ENCODE results near the gene SLC6A12.

Gene SLC6A12

DNA sequence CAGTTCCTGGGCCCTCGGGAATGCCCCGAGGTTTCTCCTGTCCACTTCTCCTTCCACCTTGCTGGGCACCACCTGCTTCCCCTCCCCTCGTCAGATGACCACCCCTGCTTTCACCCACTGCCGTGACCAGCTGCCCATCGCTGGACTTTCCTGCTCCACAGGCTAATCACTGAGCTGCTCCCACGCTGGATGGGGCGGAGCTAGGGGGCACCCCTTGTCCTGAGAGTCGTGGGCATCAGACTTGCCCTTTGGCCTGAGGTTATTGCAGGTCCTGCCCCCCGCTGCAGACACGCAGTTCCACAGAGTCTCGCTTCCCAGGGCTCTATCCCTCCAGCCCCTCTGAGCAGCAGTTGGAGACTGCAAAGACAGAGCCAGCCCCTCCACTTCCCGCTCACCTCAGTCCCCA is 427 bp downstream of the SLC6A12 start:
- DNase-seq: no peak

DNA sequence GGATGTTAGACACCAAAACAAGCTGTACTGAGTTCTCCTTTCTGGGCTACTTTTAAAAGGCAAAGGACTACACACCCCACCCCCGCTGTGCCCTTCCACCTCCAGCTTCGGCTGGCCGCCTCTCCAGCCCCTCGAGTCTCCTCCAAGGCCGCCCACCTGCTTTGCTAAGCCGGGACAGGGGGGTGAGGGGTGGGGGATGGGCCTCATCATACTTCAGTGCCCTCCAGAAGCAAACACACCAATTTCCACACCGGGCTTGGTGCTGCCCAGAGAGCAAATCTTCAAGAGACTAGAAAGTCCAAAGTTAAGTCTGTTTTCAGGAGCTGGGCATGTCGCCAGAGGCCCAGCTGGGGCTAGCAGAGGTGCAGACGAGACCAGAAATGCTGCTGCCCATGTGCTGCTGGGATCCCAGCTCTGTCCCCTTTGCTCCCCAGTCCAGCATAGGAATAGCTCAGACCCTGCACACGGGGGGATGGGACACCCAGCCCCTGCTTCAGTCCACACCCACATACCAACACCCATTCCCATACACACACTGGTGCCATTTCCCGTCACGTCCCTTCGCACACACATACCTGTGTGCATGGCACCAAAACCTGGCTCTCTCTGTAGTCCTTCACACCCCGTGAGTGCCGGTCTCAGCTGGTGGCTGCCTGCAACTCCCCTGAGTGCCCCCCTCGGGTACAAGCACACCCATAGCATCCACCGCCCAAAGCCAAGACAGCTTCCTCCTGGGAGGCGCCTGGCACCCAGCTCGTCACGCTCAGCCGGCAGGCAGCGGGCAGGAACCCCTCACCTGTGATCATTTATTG is 1.0 kb downstream of the SLC6A12 start:
- DNase-seq: no peak

DNA sequence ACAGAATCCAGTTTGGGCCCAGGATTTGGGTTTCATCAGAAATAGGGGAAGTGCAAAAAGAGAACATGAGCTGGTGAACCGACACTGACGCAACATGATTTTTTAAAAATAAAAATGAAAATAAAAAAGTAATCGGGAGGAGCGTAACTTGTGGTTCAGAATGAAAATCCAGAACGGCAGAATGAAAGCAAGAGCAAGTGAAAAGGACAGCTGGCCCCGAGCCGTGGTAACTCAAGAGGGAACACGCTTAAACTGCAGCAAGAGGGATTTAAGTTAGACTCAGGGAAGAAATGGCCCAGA is 1.6 kb downstream of the SLC6A12 start:
- no peak for DNase-seq

DNA sequence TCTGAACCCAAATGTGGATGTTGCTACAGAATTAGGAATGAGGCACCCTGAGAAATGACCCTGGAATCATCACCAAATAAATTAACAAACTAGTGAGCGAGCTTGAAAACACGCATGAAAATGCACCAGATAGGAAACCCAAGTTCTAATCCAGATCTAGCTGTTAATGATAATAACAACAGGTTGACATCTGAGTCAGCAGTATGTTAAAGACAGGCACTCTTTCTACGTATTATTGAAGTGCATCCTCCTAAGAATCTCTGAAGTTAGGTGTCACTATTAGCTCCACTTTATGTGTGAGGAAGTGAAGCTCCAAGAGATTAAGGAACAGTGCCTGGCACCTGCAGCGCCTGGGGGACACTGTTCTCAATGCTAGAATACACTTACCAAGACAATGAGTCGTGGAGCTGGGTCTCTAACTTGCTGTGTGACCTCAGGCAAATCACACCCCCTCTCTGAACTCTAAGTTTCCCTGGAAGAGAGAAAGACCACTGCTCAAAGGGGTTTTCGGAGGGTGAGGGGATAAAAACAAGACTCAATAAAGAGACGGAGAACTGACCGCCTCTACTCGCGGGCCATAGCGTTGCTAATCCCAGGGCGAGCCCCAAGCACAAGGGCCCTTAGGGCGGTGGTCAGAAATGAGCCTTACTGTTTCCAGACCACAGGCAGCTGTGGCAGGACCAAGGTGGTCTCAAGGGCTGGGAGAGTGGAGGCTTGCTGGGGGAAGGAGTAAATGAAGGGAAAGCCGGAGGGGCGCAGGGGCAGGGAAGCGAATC is 2.1 kb downstream of the SLC6A12 start:
- DNase-seq: no peak

DNA sequence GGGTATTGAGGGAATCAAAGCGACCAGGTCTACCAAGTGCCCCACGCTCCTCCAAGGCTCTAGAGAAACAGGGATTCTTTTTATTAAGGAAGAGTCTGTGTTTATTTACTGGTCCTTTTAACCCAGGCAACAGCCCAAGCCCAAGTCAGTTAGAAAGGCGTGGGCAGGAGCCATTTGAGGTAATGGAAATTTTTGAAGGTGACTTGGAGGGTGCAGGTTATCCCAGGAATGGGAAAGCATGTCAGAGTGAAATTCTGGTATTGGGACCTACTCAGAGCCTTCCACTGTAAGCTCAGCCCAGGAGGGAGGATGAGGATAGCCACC is 2.9 kb downstream of the SLC6A12 start:
- DNase-seq: no peak

DNA sequence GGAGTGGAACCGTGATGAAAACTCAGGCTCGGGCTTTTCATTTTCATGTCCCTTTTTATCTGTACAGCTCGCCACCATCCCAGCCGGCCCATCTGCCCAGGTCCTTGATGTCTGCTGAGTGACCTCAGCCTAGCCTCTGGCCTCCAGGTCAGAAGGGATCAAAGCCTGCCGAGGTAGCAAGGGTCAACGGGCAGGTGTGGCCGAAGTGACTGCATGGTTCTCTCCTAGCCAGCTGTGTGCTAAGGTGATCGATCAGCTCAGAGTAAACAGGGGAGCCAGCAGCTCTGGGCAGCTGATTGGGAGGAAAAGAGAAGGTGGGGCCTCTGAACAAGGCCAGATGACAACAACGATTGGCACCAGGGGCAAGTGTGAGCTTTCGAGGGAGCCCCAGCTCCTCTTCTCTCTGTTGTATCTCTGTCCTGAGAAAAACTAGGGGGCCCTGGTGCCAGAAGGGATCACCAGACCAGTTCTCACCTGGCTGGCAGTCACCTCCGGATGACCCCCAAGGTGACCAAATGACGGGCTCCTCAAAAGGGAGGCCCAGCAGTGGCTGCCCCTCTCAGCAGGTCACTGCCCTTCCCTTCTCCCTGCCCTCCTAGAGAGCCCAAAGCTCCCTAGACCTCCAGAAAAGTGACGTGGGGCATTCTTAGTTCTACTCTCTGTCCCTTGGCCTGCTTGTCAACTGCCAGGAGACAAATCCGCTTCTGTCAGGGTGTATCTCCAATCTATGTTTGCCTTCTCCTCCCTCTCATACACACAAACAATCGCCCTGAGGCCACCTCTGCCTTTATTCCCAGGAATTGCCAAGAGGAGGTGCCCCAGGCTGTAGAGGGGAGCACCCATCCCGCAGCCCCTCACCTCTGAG is 3.4 kb downstream of the SLC6A12 start:
- no peak for DNase-seq

DNA sequence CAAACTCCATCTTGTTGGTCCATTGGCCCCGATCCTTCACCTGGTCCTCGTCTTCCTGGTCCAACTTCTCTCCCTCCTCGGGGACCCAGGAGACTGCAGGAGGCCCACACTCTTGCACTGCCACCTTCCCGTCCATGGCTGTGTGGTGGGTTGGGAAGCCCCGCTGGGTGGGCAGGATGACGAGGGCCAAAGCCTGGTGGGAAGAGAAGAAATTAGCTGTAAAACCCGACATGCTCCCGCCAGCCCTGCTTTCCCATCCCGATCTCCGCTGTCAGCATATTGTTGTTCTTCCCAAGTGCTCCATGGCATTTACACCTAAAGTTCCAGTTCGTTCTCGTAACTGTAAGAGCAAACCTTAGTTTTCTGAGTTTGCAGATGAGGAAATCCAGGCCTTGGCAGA is 4.1 kb downstream of the SLC6A12 start:
- no peak for DNase-seq

DNA sequence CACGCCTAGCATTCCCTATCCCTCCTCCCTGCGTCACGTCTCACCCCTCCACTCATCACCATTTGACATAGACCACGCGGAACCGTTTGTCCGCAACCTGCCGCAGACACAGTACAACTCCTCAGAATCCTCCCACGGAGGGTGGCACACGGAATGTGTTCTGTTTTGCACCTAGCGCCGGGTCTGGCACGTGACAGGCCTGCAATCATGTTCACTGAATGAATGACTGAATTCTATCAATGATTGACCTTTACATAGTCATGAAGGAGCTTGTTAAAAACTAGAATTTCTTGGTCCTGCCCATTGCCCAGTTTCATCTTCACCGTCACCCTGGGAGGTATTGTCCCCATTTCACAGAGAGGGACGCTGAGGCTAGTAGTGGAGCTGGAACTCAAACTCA is 4.7 kb downstream of the SLC6A12 start:
- DNase-seq: no peak

DNA sequence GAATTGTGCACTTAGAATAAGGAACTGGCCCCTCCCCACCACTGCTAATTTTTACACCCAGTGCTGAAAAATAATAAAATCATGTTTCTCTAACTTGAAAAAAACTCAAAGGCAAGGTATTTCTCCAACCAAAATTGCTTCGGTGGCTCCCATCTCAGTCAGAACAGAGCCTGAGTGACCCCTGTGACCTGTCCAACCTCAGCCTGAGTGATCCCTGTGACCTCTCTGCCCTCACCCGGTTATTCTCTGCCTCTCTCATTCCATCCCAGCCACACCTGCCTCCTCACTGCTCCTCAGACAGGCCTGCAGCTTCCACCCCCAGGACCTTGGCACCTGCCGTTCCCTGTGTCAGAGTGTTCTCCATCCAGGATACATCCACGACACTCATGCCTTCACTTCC is 5.1 kb downstream of the SLC6A12 start:
- DNase-seq: no peak

DNA sequence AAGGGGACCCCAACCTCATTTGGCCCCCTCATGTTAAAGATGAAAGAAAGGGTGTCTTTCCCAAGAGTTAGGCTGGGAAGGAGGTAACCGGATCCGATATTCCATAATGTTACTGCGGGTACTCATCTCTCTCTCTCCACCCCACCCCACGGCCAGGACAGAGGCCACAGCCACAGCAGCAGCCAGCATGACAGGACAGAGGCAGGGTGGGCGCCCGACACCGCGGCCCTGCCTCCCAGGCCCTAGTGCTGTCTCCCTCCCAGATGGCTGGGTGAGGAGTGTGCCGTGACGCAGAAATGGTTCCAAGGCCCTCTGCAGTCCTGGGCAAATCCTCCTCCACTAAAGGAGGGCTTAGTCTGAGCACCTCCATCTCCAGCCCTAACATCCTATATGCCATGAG is 6.2 kb downstream of the SLC6A12 start:
- DNase-seq: no peak

DNA sequence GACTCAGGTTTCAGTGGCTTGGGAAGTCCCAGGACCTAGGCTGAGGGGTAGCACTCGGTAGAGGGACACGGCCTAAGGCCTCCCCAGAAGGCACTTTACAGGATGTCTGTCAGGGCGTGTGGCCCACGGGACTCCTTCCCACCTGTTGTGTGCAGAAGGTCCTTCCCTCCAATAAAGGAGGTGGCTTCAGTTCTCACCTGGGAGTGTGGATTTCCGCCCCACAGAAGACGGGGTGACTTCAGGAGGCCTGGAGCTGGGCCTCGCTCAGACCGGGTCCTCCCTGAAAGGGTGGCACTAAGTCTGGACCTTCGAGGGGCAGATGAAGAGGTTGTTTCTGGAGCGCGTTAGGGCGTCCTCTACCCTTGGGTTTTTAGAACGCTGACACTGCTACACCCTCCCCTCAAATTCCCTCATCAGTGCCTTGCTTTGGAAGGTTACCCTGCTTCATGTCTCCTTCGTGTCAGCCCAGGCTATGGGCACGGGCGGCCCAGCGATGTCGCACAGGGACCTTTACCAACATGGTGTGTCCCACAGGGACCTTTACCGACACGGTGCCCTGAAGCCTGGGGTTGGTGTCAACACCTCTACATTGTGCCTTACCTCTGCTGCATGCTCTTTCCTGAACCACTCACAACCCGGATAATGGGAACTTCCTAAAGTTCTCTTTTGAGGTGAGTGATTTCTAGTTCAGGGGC is 7.1 kb downstream of the SLC6A12 start:
- DNase-seq: no peak

DNA sequence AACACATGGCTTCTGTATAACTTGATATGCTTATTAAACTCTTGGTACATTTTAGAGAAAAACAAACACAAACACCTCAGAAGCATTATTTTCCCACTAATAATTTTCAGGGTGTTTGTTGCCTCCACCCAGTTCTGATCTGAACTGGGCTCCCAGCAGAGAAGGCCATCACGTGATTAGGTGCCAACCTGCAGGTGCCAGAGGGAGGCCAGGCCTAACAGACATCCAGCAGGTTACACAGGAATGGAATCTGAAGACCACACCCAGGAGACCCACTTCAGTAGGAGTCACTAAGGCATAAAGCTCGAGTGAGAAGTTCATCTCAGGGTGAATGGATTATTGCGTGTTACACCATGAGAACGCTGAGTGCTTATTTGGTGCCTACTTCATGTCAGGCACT is 8.9 kb downstream of the SLC6A12 start:
- DNase-seq: no peak

DNA sequence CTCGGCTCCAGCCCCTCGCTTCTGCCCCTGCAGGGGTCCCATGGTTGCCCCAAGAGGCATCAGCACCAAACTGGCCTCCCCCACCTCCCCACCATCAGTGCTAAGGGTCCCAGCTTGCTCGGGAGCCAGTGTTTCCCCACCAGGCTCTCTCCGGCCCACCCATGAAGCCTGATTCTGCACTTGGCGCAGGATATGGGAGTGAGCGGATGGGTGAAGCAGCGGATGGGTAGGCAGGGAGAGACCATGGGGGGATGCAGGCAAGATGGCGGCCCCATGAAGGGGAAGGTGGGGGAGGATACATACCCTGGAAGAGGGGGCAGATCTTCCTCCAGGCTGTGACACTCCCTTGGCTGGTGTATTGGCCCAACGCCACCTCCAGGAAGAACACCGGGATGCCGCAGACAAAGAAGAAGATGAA is 9.7 kb downstream of the SLC6A12 start:
- no peak for DNase-seq

DNA sequence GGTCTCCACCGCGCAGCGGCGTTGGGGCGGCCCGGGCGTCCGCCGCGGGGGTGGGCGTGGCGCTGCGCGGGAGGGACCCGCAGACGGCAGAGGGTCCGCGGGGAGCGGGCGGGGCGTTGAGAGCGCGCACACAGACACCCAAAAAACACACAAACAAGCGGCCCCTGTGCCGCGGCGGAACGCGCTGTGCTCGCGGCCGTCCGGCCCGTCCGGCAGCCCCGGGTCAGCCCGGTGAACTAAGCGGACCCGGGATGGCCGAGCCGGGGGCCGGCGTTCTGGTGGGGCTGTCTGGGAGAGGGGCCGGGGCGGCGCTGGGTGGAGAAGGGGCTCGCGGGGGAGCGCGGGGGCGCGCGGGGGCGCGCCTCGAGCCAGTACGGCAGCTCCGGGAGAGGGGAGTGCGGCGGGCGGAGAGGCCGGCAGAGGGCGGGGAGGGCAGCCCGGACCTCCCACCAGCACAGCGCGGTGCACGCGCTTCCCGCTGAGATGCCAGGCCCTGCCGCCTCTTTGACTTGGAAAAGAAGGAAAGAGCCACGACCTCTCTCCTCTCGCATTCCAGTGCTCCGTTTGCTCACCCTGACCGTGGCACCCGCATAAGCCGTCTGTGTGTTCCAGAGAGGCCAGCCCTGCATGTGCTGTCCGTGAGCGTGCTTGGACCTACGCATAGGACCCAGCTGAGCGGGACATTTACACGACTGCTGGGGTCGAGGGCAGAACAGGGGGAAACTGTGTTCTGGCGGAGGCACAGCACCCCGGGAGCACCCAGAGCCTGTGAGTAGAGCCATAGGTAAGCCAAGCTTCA is 10.3 kb downstream of the SLC6A12 start:
- no peak for DNase-seq

DNA sequence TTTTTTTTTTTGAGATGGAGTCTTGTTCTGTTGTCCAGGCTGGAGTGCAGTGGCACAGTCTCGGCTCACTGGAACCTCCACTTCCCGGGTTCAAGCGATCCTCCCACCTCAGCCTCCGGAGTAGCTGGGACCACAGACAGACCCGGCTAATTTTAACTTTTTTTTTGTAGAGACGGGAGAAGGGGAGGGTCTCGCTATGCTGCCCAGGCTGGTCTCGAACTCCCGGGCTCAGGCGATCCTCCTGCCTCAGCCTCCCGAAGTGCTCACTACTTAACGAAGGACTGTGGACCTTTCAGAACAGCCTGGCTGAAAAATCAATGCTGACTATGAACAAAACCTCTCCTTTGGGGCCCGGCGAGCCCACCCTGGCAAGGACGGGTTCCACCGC is 10.9 kb downstream of the SLC6A12 start:
- DNase-seq: no peak

DNA sequence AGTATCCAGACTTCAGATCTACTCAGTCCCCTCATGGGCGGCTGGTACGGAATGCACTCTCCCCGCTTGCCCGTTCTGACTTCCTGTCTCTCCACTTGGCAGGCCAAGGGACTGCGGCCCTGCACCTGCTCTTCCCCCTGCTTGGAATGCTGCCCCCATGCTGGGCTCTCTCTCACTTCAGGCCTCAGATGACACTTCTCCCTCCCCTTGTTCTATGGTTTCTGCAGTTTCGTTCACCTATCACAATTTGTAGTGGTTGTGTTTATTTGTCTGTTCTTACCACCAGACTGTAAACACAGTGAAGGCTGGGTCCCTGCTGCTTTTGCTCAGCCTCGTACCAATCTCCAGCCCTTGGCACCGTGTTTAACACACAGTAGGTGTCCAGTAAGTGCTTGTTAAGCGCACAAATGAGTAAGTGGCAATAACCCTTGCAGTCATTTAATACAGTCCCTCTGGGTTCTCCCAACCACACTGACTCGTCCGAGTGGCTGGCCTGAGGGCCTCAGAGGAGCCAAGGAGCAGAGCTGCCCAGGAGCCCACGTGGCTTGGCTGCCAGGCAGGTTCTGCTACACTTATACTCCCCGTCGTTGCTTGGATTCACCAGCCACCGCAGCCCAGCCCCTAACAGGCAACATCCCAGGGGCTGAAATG is 11.8 kb downstream of the SLC6A12 start:
- peak; percentile 64 for DNase-seq

DNA sequence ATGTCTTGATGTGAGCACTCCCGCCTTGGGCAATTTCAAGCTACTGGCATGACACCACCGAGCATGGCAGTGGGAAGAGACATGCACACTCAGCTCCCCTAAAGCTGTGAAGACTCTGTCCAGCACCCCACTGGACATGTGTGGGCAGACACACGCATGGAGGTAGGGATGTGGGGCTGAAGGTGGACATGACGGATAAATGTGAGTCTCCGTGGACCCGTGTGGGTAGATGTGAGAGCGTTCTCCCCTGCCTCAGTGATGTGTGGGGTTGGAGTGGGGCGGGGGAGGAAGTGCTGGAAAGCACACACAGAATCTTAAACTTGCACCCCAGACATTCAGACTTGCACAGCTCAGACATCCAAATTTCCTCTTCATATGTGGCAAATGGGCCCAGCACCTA is 12.6 kb downstream of the SLC6A12 start:
- DNase-seq: no peak

DNA sequence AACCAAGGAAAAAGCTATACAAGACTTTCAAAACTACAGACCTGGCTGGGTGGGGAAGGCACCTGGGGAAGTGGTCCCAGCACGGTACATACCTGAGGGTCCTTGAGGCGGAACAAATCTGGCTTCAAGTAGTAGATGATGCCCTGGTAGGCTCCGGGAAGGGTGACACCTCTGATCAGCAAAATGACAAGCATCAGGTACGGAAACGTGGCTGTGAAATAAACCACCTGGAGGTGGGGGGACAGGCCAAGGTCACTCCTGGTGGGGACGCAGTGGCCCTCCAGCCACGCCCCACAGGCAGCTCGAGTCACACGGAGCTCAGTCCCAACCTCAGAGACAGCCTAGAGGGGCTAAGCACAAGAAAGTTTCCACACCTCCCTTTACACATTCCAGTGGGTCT is 15.3 kb downstream of the SLC6A12 start:
- no peak for DNase-seq

DNA sequence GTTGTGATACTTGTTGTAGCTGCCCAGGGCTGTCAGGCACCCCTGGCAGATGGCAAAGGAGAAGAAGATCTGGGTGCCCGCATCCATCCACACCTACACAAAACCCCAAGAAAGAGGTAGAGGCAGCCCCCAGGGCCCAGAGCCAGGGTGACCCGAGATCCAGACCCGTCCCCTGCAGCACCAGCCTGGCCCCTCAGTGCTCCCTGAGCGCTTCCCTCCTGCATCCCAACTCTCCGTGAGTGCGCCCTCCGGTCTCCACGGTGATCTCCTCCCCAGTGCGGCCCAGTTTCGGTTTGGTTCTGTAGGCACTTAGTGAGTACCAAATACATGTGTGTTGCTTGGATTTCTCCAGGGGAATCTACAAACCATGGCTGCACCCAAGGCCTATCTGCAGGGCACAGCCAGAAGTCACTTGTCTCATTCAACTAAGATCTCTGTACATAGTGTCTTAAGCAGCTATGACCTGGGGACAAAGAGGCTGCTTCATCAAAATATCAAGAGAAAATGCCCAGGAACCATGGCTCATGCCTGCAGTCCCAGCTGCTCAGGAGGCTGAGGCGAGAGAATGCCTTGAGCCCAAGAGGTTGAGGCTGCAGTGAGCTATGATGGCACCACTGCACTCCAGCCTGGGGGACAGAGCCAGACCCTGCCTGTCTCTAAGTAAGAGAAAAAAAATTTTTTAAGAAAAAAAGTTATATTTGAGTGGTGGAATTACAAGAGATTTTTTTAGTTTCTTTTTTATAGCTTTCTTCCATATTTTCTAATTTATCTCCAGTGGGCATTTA is 15.9 kb downstream of the SLC6A12 start:
- DNase-seq: no peak

DNA sequence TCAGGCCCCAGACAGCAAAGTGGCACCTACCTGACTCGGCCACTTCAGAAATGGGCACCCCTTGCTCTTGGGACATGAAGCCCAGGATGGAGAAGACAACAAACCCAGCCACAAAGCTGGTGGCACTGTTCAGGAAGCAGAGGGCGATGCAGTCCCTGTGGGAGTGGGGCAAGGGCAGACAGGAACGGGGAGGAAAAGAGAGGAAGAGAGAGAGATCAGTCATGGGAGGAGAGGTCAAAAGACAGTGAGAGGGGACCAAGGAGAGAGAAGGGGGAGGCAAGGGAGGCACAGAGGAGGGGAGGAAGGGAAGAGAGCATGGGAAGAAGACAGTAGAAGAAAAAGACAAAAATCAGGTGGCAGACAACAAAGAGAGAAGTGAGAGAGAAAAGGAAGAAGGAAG is 16.6 kb downstream of the SLC6A12 start:
- DNase-seq: no peak

DNA sequence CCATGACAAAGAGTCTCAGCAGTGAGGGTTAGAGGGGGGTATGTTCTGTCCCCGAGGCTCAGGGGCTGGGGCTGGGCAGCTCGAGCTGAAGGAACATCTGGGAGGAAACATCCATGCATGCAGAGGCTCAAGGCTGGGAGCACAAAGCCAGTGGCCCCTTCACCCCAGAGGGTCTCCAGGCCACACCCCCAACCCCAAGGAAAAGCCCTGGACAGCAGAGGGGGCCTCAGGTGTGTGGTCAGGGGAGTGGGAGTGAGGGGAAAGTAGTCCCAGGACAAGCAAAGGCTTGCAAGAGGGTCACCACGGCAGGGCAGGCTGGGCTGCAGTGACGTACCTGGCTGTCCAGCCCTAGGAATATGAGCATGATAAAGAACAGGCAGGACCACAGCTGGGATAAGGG is 17.5 kb downstream of the SLC6A12 start:
- no peak for DNase-seq

Measured in NCI-H774 (cell line).